ENCODE measurements around the gene OXSR1.

Gene OXSR1

DNA sequence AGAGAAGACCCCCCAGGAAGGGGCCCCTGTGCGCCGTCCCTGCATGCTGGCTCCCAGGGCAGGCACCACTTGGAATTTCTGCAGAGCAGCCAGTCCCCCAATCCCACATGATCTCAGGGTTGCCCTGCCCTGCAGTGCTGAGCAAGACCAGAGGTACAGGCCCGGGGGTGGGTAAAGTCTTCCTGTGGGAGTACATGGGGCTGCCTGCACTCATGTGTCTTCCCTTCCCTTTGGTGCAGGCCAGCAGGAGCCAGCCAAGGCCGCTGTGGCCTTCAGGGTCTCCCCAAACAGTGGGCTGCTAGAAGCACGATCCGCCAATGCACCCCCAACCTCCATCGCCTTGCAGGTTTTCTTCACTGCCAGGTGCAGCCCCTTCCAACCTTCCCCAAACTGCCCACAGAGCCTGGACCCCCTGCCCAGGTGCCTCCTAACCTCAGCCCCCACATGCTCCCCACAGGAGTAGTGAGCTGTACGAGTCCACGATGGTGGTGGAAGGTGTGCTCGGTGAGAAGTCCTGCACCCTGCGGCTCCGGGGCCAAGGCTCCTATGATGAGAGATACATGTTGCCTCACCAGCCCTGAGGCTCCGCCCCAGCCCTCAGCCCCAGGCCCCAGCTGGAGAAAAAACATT is 43.4 kb upstream of the OXSR1 start:
- DNase-seq (ENCODE audit: extremely low read depth, insufficient read length) = no peak
- Histone ChIP-seq H3K4me3 (replicated peaks; ENCODE audit: low read depth, low read length) (no peak overlapping the region), H3K27me3 (replicated peaks; ENCODE audit: control insufficient read depth, insufficient read depth, low read length) (no peaks in the 10 kb centered on the region), H3K36me3 (ENCODE audit: control insufficient read depth, insufficient read depth, low read length) (peaks cover 34% of the 10 kb centered on the region)
- TF ChIP-seq, protein P1, sequence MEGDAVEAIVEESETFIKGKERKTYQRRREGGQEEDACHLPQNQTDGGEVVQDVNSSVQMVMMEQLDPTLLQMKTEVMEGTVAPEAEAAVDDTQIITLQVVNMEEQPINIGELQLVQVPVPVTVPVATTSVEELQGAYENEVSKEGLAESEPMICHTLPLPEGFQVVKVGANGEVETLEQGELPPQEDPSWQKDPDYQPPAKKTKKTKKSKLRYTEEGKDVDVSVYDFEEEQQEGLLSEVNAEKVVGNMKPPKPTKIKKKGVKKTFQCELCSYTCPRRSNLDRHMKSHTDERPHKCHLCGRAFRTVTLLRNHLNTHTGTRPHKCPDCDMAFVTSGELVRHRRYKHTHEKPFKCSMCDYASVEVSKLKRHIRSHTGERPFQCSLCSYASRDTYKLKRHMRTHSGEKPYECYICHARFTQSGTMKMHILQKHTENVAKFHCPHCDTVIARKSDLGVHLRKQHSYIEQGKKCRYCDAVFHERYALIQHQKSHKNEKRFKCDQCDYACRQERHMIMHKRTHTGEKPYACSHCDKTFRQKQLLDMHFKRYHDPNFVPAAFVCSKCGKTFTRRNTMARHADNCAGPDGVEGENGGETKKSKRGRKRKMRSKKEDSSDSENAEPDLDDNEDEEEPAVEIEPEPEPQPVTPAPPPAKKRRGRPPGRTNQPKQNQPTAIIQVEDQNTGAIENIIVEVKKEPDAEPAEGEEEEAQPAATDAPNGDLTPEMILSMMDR (IDR thresholded peaks at IDR 0.05; ENCODE audit: insufficient read depth, low read length, poor library complexity, severe bottlenecking) = no peak

GRCh38 chr3:38122712-38123290 is 42.5 kb upstream of the OXSR1 start:
- no peak for DNase-seq (ENCODE audit: extremely low read depth, insufficient read length)
- H3K27me3 ChIP-seq (replicated peaks; ENCODE audit: control insufficient read depth, insufficient read depth, low read length) = no peaks in the 10 kb centered on the region
- peaks cover 38% of the 10 kb centered on the region for H3K36me3 ChIP-seq (ENCODE audit: control insufficient read depth, insufficient read depth, low read length)
- no peak overlapping the region for H3K4me3 ChIP-seq (replicated peaks; ENCODE audit: low read depth, low read length)
- TF ChIP-seq, protein P1 (IDR thresholded peaks at IDR 0.05; ENCODE audit: insufficient read depth, low read length, poor library complexity, severe bottlenecking) = no peak

- DNase-seq (ENCODE audit: extremely low read depth, insufficient read length) = no peak
- Histone ChIP-seq H3K4me3 (replicated peaks; ENCODE audit: low read depth, low read length) (no peak overlapping the region), H3K36me3 (ENCODE audit: control insufficient read depth, insufficient read depth, low read length) (peaks cover 46% of the 10 kb centered on the region), H3K27me3 (replicated peaks; ENCODE audit: control insufficient read depth, insufficient read depth, low read length) (no peaks in the 10 kb centered on the region)
- TF ChIP-seq, protein P1 (IDR thresholded peaks at IDR 0.05; ENCODE audit: insufficient read depth, low read length, poor library complexity, severe bottlenecking) = no peak
Observed at GRCh38 chr3:38124324-38125122, 40.8 kb upstream of the OXSR1 start.

- no peaks in the 10 kb centered on the region for H3K27me3 ChIP-seq (replicated peaks; ENCODE audit: control insufficient read depth, insufficient read depth, low read length)
- H3K36me3 ChIP-seq (ENCODE audit: control insufficient read depth, insufficient read depth, low read length) = peaks cover 48% of the 10 kb centered on the region
- DNase-seq (ENCODE audit: extremely low read depth, insufficient read length) = no peak
- no peak overlapping the region for H3K4me3 ChIP-seq (replicated peaks; ENCODE audit: low read depth, low read length)
- TF ChIP-seq, protein P1 (IDR thresholded peaks at IDR 0.05; ENCODE audit: insufficient read depth, low read length, poor library complexity, severe bottlenecking) = no peak
Observed at GRCh38 chr3:38125305-38126120, 39.8 kb upstream of the OXSR1 start.

- TF ChIP-seq, protein P1 (IDR thresholded peaks at IDR 0.05; ENCODE audit: insufficient read depth, low read length, poor library complexity, severe bottlenecking) = no peak
- H3K27me3 ChIP-seq (replicated peaks; ENCODE audit: control insufficient read depth, insufficient read depth, low read length) = no peaks in the 10 kb centered on the region
- no peak for DNase-seq (ENCODE audit: extremely low read depth, insufficient read length)
- no peak overlapping the region for H3K4me3 ChIP-seq (replicated peaks; ENCODE audit: low read depth, low read length)
- H3K36me3 ChIP-seq (ENCODE audit: control insufficient read depth, insufficient read depth, low read length) = peaks cover 46% of the 10 kb centered on the region
Observed at GRCh38 chr3:38126121-38126892, 39.0 kb upstream of the OXSR1 start.
